ENCODE measurements around the gene CWF19L1. TPM values are rescaled to one million over a fixed set of nuclear protein-coding genes. Genes with fewer than 3 reads are reported as not detected.

The CWF19L1 gene
- total and polyA plus RNA-seq, 5 donors = 13.2 to 15.5 (median 14.4) TPM

- 97% methylated on average over 5 of the region's 5 CpGs for WGBS
These were observed 14.4 kb downstream of the CWF19L1 start for GRCh38 chr10:100253041-100253440.

GRCh38 chr10:100248820-100249219 lies 18.6 kb downstream of the CWF19L1 start:
- intact Hi-C loops (cut with DNase I) = no loop called here
- DNase-seq (peak in 1 of 3 donors; percentile 66), ATAC-seq (peak in 1 of 2 donors; percentile 89)
- Histone ChIP-seq H3K4me1 (ENCODE audit: control insufficient read depth, insufficient read depth, low read length) (no peaks in the 10 kb centered on the region), H3K27me3 (ENCODE audit: control insufficient read depth, insufficient read depth) (no peaks in the 10 kb centered on the region), H3K27ac (ENCODE audit: low read length) (peak overlapping the region; percentile 74), H3K9me3 (ENCODE audit: control insufficient read depth, low read length) (no peaks in the 10 kb centered on the region), H3K4me3 (ENCODE audit: low read length) (no peak overlapping the region)
- WGBS = 91% methylated on average over 7 of the region's 7 CpGs

More at GRCh38 chr10:100253041-100253440, 14.4 kb downstream of the CWF19L1 start:
- intact Hi-C loops (cut with DNase I) = no loop called here
- H3K9me3 ChIP-seq (ENCODE audit: control insufficient read depth, low read length) = no peaks in the 10 kb centered on the region
- DNase-seq = no peak
- ATAC-seq = no peak
- no peaks in the 10 kb centered on the region for H3K4me1 ChIP-seq (ENCODE audit: control insufficient read depth, insufficient read depth, low read length)
- no peaks in the 10 kb centered on the region for H3K27me3 ChIP-seq (ENCODE audit: control insufficient read depth, insufficient read depth)
- no peak overlapping the region for H3K27ac ChIP-seq (ENCODE audit: low read length)
- H3K4me3 ChIP-seq (ENCODE audit: low read length) = no peak overlapping the region

- 67% methylated on average over 5 of the region's 5 CpGs for WGBS
- no peaks in the 10 kb centered on the region for H3K27me3 ChIP-seq (ENCODE audit: control insufficient read depth, insufficient read depth)
- H3K9me3 ChIP-seq (ENCODE audit: control insufficient read depth, low read length) = no peaks in the 10 kb centered on the region
- DNase-seq (no peak), ATAC-seq (no peak)
- no peak overlapping the region for H3K27ac ChIP-seq (ENCODE audit: low read length)
- intact Hi-C loops (cut with DNase I) = no loop called here
- H3K4me1 ChIP-seq (ENCODE audit: control insufficient read depth, insufficient read depth, low read length) = no peaks in the 10 kb centered on the region
- H3K4me3 ChIP-seq (ENCODE audit: low read length) = no peak overlapping the region
These were observed 21.8 kb downstream of the CWF19L1 start for GRCh38 chr10:100245484-100246220.

- H3K9me3 ChIP-seq (ENCODE audit: control insufficient read depth, low read length) = no peaks in the 10 kb centered on the region
- DNase-seq = no peak
- no peak overlapping the region for H3K4me3 ChIP-seq (ENCODE audit: low read length)
- no peak for ATAC-seq
- H3K27ac ChIP-seq (ENCODE audit: low read length) = no peak overlapping the region
- intact Hi-C loops (cut with DNase I) = no loop called here
- H3K4me1 ChIP-seq (ENCODE audit: control insufficient read depth, insufficient read depth, low read length) = no peaks in the 10 kb centered on the region
- WGBS = 87% methylated on average over 3 of the region's 3 CpGs
- no peaks in the 10 kb centered on the region for H3K27me3 ChIP-seq (ENCODE audit: control insufficient read depth, insufficient read depth)
These were observed 27.6 kb downstream of the CWF19L1 start for GRCh38 chr10:100239851-100240250.

GRCh38 chr10:100238429-100238828 lies 29.0 kb downstream of the CWF19L1 start:
- no peak for ATAC-seq
- 96% methylated on average over 7 of the region's 7 CpGs for WGBS
- intact Hi-C loops (cut with DNase I) = no loop called here

GRCh38 chr10:100232101-100232500 lies 35.3 kb downstream of the CWF19L1 start:
- no peaks in the 10 kb centered on the region for H3K27me3 ChIP-seq (ENCODE audit: control insufficient read depth, insufficient read depth)
- 71% methylated on average over 2 of the region's 2 CpGs for WGBS
- no peak overlapping the region for H3K27ac ChIP-seq (ENCODE audit: low read length)
- no peaks in the 10 kb centered on the region for H3K4me1 ChIP-seq (ENCODE audit: control insufficient read depth, insufficient read depth, low read length)
- H3K4me3 ChIP-seq (ENCODE audit: low read length) = no peak overlapping the region
- intact Hi-C loops (cut with DNase I) = no loop called here
- no peaks in the 10 kb centered on the region for H3K9me3 ChIP-seq (ENCODE audit: control insufficient read depth, low read length)
- DNase-seq (no peak), ATAC-seq (no peak)

More at GRCh38 chr10:100238429-100238828, 29.0 kb downstream of the CWF19L1 start:
- Histone ChIP-seq H3K27me3 (ENCODE audit: control insufficient read depth, insufficient read depth) (no peaks in the 10 kb centered on the region), H3K27ac (ENCODE audit: low read length) (no peak overlapping the region), H3K9me3 (ENCODE audit: control insufficient read depth, low read length) (no peaks in the 10 kb centered on the region), H3K4me1 (ENCODE audit: control insufficient read depth, insufficient read depth, low read length) (no peaks in the 10 kb centered on the region), H3K4me3 (ENCODE audit: low read length) (no peak overlapping the region)
- DNase-seq = no peak

GRCh38 chr10:100229819-100230422 lies 37.5 kb downstream of the CWF19L1 start:
- H3K27ac ChIP-seq (ENCODE audit: low read length) = peak overlapping the region; percentile 62
- H3K4me3 ChIP-seq (ENCODE audit: low read length) = peak overlapping the region; percentile 83
- no peaks in the 10 kb centered on the region for H3K9me3 ChIP-seq (ENCODE audit: control insufficient read depth, low read length)
- intact Hi-C loops (cut with DNase I) = no loop called here
- WGBS = 61% methylated on average over 21 of the region's 21 CpGs
- no peaks in the 10 kb centered on the region for H3K4me1 ChIP-seq (ENCODE audit: control insufficient read depth, insufficient read depth, low read length)
- DNase-seq (no peak), ATAC-seq (peak in 1 of 2 donors; percentile 3)
- H3K27me3 ChIP-seq (ENCODE audit: control insufficient read depth, insufficient read depth) = no peaks in the 10 kb centered on the region

GRCh38 chr10:100223879-100224278 lies 43.6 kb downstream of the CWF19L1 start:
- Histone ChIP-seq H3K27me3 (ENCODE audit: control insufficient read depth, insufficient read depth) (no peaks in the 10 kb centered on the region), H3K4me3 (ENCODE audit: low read length) (no peak overlapping the region), H3K9me3 (ENCODE audit: control insufficient read depth, low read length) (no peaks in the 10 kb centered on the region), H3K27ac (ENCODE audit: low read length) (no peak overlapping the region), H3K4me1 (ENCODE audit: control insufficient read depth, insufficient read depth, low read length) (no peaks in the 10 kb centered on the region)
- 78% methylated on average over 5 of the region's 5 CpGs for WGBS
- ATAC-seq = no peak
- intact Hi-C loops (cut with DNase I) = no loop called here
- DNase-seq = no peak

GRCh38 chr10:100222529-100222928 lies 44.9 kb downstream of the CWF19L1 start:
- ATAC-seq (no peak), DNase-seq (no peak)
- intact Hi-C loops (cut with DNase I) = no loop called here
- Histone ChIP-seq H3K27me3 (ENCODE audit: control insufficient read depth, insufficient read depth) (no peaks in the 10 kb centered on the region), H3K27ac (ENCODE audit: low read length) (no peak overlapping the region), H3K9me3 (ENCODE audit: control insufficient read depth, low read length) (no peaks in the 10 kb centered on the region), H3K4me3 (ENCODE audit: low read length) (no peak overlapping the region), H3K4me1 (ENCODE audit: control insufficient read depth, insufficient read depth, low read length) (no peaks in the 10 kb centered on the region)
- WGBS = 97% methylated on average over 2 of the region's 2 CpGs

- Histone ChIP-seq H3K27me3 (ENCODE audit: control insufficient read depth, insufficient read depth) (no peaks in the 10 kb centered on the region), H3K9me3 (ENCODE audit: control insufficient read depth, low read length) (no peaks in the 10 kb centered on the region), H3K4me1 (ENCODE audit: control insufficient read depth, insufficient read depth, low read length) (no peaks in the 10 kb centered on the region), H3K27ac (ENCODE audit: low read length) (no peak overlapping the region), H3K4me3 (ENCODE audit: low read length) (no peak overlapping the region)
- DNase-seq (no peak), ATAC-seq (no peak)
- intact Hi-C loops (cut with DNase I) = no loop called here
- WGBS = 93% methylated on average over 2 of the region's 2 CpGs
These were observed 51.4 kb downstream of the CWF19L1 start for GRCh38 chr10:100216006-100216405.

GRCh38 chr10:100209303-100209702 lies 58.1 kb downstream of the CWF19L1 start:
- WGBS = 82% methylated on average over 7 of the region's 7 CpGs
- Histone ChIP-seq H3K4me1 (ENCODE audit: control insufficient read depth, insufficient read depth, low read length) (no peaks in the 10 kb centered on the region), H3K4me3 (ENCODE audit: low read length) (no peak overlapping the region), H3K27ac (ENCODE audit: low read length) (no peak overlapping the region), H3K27me3 (ENCODE audit: control insufficient read depth, insufficient read depth) (no peaks in the 10 kb centered on the region), H3K9me3 (ENCODE audit: control insufficient read depth, low read length) (no peaks in the 10 kb centered on the region)
- DNase-seq (no peak), ATAC-seq (no peak)
- intact Hi-C loops (cut with DNase I) = no loop called here

Measured in right cardiac atrium (tissue), 5 donors.